Ishikawa (cell line): ENCODE data around the gene CTSC.
A peak's percentile ranks its signal among the peaks of the same experiment; 100 is the strongest.

Experiments
- CEBPB ChIP-seq: IDR thresholded peaks from 2 replicates; pipeline ENCODE4 v1.6.1; 2012
- CREB1 ChIP-seq: IDR thresholded peaks from 2 replicates; pipeline ENCODE4 v1.6.1; 2012; ENCODE audit warnings: low read depth
- EGR1 ChIP-seq: IDR thresholded peaks from 2 replicates; pipeline ENCODE4 v1.6.1; 2012
- EP300 ChIP-seq: IDR thresholded peaks from 2 replicates; pipeline ENCODE4 v1.6.1; 2012; ENCODE audit warnings: borderline replicate concordance
- FOXM1 ChIP-seq: IDR thresholded peaks from 2 replicates; pipeline ENCODE4 v1.6.1; 2012; ENCODE audit warnings: low read depth, borderline replicate concordance
- NFIC ChIP-seq: IDR thresholded peaks from 2 replicates; pipeline ENCODE4 v1.6.1; 2012
- RAD21 ChIP-seq: IDR thresholded peaks from 2 replicates; pipeline ENCODE4 v1.6.1; 2012; ENCODE audit warnings: low read depth
- TAF1 ChIP-seq: IDR thresholded peaks from 2 replicates; pipeline ENCODE4 v1.6.1; 2012; ENCODE audit warnings: low read depth, mild to moderate bottlenecking
- TCF12 ChIP-seq: IDR thresholded peaks from 2 replicates; pipeline ENCODE4 v1.6.1; 2012; ENCODE audit warnings: low read depth
- TEAD4 ChIP-seq: IDR thresholded peaks from 2 replicates; pipeline ENCODE4 v1.6.1; 2012
- YY1 ChIP-seq: IDR thresholded peaks from 2 replicates; pipeline ENCODE4 v1.6.1; 2012; ENCODE audit warnings: low read depth
- ZBTB7A ChIP-seq: IDR thresholded peaks from 2 replicates; pipeline ENCODE4 v1.6.1; 2012; ENCODE audit warnings: low read depth
- TF ChIP-seq, protein P1 (sequence below): IDR thresholded peaks from 2 replicates; pipeline ENCODE4 v1.6.1; 2012; ENCODE audit warnings: low read depth, mild to moderate bottlenecking
- TF ChIP-seq, protein P2 (sequence below): IDR thresholded peaks from 2 replicates; pipeline ENCODE4 v1.6.1; 2012
- TF ChIP-seq, protein P3 (sequence below): IDR thresholded peaks from 2 replicates; pipeline ENCODE4 v1.6.1; 2012

CTSC gene

DNA sequence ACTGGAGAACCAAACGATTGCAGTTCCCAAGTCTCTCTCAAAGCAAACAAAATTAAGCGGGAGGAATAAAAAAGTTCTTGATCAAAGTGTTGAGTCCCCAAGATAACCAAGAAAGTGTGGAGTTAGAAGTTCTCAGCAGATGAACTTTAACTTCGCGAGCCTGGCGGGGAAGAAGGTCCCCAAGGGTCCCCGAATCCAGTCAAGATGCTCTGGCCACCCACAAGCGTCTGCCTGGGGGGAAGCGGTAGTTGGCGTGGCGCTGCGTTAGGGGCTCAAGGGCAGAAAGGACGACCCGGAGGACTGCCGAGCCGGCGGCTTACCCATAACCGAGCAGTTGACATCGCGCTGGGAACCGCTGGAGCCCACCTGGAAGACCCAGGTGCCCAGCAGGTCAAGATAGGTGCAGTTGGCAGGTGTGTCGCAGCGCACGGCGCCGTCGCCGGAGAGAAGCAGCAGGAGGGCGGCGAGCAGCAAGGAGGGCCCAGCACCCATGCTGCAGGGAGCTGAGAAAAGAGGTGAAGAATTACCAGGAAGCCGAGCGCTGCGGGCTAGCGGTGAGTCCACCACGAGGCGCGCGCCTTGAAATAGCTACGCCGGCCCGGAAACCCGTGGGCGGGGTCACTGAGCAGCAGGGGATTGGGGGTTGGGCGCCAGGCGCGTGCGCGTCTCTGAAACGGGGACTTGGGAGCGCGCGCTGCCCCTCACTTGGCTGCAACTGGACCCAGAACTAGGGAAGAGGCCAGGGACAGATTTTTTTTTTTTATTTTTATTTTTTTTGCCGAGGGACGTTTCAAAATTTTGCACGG is at the start of gene CTSC:
Gene CTSC (minus strand): TSS at position 556 of the 806 bp plus-strand sequence. CDS start 64 bp downstream, at position 492.
- TF ChIP-seq CEBPB (no peak), ZBTB7A (peak; percentile 52; the same call in 1 of the 2 replicates), RAD21 (no peak), CREB1 (no peak), TAF1 (peak; percentile 79), FOXM1 (no peak), EGR1 (peak; percentile 81), EP300 (peak; percentile 28; the same call in 1 of the 2 replicates), YY1 (0 out of 2 replicates have a peak, but pooled peaks have one; percentile 22), NFIC (no peak), TCF12 (peak; percentile 51; the same call in 1 of the 2 replicates), TEAD4 (peak; percentile 41; the same call in 1 of the 2 replicates)
- TF ChIP-seq, protein P1, sequence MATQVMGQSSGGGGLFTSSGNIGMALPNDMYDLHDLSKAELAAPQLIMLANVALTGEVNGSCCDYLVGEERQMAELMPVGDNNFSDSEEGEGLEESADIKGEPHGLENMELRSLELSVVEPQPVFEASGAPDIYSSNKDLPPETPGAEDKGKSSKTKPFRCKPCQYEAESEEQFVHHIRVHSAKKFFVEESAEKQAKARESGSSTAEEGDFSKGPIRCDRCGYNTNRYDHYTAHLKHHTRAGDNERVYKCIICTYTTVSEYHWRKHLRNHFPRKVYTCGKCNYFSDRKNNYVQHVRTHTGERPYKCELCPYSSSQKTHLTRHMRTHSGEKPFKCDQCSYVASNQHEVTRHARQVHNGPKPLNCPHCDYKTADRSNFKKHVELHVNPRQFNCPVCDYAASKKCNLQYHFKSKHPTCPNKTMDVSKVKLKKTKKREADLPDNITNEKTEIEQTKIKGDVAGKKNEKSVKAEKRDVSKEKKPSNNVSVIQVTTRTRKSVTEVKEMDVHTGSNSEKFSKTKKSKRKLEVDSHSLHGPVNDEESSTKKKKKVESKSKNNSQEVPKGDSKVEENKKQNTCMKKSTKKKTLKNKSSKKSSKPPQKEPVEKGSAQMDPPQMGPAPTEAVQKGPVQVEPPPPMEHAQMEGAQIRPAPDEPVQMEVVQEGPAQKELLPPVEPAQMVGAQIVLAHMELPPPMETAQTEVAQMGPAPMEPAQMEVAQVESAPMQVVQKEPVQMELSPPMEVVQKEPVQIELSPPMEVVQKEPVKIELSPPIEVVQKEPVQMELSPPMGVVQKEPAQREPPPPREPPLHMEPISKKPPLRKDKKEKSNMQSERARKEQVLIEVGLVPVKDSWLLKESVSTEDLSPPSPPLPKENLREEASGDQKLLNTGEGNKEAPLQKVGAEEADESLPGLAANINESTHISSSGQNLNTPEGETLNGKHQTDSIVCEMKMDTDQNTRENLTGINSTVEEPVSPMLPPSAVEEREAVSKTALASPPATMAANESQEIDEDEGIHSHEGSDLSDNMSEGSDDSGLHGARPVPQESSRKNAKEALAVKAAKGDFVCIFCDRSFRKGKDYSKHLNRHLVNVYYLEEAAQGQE: no peak
- TF ChIP-seq, protein P2, sequence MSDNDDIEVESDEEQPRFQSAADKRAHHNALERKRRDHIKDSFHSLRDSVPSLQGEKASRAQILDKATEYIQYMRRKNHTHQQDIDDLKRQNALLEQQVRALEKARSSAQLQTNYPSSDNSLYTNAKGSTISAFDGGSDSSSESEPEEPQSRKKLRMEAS: peak; percentile 97
- TF ChIP-seq, protein P3, sequence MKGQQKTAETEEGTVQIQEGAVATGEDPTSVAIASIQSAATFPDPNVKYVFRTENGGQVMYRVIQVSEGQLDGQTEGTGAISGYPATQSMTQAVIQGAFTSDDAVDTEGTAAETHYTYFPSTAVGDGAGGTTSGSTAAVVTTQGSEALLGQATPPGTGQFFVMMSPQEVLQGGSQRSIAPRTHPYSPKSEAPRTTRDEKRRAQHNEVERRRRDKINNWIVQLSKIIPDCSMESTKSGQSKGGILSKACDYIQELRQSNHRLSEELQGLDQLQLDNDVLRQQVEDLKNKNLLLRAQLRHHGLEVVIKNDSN: peak; percentile 9; the same call in 1 of the 2 replicates

DNA sequence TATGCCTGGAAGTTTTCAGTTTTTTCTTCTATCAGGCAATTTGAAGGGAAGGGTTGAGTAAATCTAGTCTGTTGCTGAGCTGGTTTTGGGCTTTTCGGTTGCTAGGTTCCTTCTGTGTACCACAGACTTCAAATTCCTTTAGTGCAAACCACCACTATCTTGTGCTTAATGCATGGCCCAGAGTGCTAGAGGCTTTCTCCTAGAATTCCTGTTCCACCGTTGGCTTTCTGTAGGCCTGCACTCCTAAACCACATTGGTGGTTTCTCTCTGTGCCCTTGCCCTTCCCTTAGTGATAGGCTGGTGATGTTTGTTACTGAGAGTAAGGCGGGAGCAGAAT is 47.1 kb upstream of the CTSC start:
- TF ChIP-seq RAD21 (no peak), CEBPB (no peak), FOXM1 (no peak), TAF1 (no peak), EGR1 (no peak)
- TF ChIP-seq, protein P1: no peak

DNA sequence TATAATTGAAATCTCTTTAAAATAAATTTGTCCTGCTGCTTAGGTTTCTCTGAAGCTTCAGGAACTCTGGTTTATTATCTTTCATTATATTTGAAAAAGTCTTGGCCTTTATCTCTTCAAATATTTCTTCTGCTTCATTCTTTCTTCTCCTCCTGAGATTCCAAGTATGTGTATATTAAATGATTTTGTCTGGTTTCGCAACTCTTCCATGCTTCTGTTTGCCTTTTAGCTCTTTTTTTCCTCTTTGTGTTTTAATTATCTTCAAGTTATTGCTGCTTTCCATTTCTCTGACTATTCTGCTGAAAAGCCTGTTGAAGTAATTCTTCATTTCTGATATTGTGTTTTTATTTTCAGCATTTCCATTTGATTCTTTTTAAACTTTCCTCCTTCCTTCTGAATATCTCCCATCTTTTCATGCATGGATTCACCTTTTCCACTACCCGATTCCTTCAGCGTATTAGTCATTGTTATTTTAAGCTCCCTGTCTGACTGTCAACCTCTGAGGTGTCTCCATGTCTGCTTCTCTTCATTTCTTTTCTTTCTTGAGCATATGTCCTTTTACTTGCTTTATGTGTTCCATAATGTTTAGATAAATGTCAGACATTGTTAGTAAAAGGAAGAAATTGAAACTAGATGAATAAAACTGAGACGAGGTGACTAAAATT is 46.6 kb upstream of the CTSC start:
- TF ChIP-seq TAF1 (no peak), CEBPB (peak; percentile 80)

DNA sequence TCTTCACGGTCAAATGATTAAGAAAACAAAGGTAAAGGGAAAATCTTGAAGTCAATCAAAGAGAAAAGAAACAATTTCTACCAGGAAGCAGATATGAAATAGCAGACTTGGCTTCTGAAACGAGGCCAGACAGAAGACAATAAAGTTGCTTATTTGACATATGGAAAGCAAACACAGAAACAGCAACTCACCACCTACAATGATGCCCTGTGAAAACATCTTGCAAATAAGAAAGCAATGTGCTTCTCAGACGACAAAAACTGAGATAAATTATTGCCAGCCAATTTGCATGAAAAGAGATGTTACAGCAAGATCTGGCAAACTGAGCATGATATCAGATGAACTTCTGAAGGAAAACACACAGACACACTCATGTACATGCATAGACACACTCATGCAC is 45.9 kb upstream of the CTSC start:
- no peak for TF ChIP-seq TEAD4

DNA sequence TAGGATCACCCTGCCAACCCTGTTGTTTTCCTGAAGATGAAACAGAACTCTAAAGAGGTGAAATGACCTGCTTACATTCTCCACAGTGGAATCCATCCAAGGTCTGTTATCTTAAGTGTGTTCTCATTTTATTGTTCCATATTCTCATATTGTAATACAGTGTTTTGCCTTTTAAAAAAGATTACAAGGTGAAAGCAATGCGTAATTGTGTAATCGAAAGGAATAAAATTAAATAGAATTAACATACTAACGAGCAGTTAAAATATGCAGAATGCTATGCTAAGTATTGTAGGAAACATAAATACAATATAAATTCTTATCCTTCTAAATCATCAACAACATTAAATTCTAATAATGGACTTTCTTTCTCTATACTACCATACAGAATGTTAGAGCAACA is 41.6 kb upstream of the CTSC start:
- no peak for TF ChIP-seq RAD21
- TF ChIP-seq CREB1: no peak

DNA sequence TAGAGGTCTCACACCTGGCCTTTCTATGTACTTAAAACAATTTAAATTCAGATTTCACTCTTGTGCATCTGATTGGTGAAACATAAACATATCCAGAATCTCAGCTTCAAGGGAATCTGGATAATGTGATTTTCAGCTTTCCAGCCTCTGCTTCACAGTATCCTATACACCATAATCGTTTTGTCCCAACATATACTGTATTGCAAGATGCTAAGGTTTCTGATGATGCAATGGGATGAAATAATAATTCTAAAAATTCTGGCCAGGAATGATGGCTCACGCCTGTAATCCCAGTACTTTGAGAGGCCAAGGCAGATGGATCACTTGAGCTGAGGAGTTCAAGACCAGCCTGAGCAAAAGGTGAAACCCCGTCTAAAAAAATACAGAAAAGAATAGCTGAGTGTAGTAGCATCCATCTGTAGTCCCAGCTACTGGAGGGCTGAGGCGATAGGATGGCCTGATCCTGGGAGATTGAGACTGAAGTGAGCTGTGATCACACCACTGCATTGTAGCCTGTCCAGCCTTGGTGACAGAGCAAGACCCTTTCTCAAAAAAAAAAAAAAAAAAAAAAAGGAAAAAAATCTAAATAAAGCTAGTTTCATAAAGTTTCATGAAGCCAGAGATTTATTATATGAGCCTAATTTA is 41.0 kb upstream of the CTSC start:
- TF ChIP-seq FOXM1 (no peak), EGR1 (no peak), EP300 (no peak), NFIC (no peak), YY1 (no peak), TAF1 (no peak), CREB1 (no peak), ZBTB7A (no peak), TCF12 (no peak), TEAD4 (no peak), RAD21 (no peak), CEBPB (no peak)
- TF ChIP-seq, protein P2: no peak
- TF ChIP-seq, protein P3: no peak
- TF ChIP-seq, protein P1: no peak
